ENCODE data around the gene TCF15.
"Not testable (repeated sequence)": the region's sequence is repeated elsewhere in the genome, so short reads cannot be mapped to it uniquely, and the experiment has no call there.

TCF15 gene

GRCh38 chr20:642013-642397 is 31.9 kb upstream of the TCF15 start:
- DNase-seq, result not testable (repeated sequence)

DNA sequence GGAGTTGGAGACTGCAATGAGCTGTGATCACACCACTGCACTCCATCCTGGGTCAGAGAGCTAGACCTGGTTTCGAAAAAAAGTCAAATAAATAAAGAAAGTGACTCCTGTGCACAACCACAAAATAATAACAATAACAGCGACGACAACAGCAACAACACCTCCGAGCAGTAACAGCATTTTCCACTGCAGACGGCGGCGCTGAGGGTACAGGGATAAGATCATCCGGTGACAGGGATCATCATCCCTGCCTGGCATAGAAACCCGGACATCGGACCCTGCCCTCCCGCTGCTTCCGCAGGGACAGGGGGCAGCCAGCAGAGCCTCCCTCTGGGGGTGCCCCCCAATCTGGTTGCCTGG is 31.4 kb upstream of the TCF15 start:
- no peak for DNase-seq

DNA sequence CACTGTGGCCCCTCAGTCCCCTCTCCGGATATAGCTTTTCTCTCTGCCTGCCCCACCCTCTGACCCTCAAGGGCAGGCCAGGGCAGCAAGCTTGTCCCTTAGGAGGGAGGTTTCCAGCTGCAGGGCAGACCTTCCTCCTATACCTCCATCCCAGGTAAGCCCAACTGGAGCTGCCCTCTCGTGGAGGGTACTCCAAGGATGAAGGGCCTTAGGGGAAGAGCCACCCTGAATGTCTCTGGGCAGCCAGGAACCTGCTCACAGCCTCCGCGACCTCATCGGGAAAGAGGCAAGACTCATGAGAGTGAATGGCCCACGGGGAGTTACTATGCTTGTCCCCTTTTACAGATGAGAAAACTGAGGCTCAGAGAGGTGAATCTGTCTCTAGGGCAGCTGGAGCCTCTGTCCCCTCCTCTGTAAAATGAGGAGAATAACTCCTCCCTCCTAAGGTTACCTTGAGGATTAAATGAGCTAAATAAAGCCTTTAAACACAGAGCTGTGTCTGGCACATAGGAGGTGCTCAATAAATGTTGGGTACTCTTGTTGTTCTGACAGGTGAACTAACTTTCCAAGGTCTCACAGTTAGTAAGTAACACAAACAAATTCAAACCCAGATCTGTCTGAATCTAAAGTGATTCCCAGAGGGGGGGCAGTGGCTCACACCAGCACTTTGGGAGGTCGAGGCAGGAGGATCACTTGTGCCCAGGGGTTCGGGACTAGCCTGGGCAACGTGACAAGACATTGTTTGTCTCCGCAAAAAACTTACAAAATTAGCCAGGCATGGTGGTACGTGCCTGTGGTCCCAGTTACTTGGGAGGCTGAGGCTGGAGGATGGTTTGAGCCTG is 30.8 kb upstream of the TCF15 start:
- no peak for DNase-seq

GRCh38 chr20:638579-638978 is 28.5 kb upstream of the TCF15 start:
- no peak for DNase-seq

- no peak for DNase-seq
Observed at GRCh38 chr20:637559-637958, 27.4 kb upstream of the TCF15 start.

DNA sequence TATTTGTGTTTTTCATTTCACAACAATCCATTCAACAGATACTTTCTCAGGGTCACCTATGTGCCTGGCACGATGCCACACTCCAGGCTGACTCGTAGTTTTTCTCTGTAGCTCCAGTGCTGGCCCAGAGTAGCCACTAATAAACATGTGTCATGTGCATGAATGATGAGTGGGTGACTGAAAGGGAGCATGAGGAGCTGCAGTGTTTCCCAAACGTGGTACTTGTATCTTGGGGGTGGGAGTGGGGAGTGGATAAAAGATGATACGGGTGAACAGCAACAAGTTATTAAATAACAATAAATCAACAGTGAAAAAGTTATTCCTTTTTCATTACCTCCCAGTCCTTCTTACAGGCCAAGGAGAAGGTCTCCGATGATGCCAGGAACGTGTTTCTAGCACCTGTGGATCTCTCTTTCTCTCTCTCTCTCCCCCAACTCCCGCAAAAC is 25.8 kb upstream of the TCF15 start:
- DNase-seq, result no peak

DNA sequence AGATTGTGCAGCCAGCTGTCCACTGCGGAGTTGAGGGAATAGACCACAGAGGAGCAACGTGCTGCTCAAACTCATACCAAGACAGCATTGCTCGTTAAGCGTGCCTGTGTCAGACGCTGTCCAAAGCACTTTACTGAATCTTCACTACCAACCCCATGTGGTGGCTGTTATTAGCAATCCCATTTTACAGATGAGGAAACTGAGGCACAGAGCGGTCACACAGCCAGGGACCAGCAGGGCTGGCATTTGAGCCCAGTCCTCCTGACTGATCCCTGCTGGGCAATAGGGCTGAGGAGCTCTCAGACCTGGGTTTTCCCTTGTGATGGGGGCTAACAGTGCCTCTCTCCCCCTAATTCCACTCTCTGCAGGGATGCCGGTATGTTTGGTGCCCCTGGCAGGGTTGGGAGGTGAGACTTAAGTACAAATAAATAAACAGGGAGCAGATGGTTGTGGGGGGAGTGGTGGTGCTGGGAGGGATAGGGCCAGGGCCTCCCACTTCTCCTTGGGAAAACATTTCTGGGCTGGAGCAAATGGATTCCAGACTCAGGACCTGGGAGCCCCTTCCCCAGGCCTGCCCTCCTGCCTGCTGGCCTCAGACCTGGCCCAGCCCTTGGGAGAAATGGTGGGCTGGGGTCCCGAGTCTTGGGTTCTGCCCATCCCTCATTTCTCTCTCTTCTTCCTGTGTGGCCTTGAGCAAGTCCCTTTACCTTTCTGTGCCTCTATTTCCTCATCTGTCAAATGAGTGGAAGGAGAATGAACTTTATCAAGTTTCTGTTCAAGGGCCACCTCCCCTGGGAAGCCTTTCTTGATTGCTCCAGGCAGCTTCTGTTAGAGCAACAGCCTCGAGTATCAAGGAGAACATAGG is 25.2 kb upstream of the TCF15 start:
- no peak for DNase-seq

DNA sequence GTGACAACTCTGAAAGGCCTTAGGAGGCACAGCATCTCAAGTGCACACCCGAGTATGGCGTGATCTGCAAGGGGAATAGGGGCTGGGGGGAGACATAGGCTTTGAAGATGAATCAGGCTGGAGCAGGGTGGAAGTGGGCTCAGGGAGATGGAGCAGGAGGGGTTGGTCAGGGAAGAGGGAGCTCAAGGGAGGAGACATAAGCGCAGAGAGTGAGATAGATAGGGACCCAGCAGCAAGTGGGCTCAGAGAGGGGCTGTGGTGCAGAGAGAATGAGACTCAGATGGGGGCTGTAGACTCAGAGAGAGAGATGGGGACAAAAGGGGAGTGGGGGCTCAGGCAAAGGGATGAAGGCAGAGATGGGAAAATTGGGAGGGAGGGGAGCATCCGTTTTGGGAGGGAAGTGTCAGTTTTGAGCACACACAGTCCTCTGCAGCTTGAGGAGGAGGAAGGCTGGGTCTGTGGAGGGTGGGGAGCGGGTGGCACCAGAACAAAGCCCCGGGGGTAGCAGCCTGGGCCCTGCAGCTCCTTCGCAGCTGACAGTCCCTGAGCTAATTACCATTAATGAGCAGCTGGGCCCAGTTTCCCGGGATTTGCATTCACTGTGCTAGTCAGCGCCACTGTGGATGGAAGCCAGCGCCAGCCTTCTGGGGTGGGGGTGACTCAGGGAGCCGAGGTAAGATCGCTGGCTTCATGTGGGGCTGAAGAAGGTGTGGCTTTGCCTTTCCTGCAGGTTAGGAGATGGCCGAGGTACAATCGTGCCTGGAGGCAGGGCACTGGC is 24.2 kb upstream of the TCF15 start:
- no peak for DNase-seq

GRCh38 chr20:631101-631500 is 21.0 kb upstream of the TCF15 start:
- DNase-seq, result no peak

DNA sequence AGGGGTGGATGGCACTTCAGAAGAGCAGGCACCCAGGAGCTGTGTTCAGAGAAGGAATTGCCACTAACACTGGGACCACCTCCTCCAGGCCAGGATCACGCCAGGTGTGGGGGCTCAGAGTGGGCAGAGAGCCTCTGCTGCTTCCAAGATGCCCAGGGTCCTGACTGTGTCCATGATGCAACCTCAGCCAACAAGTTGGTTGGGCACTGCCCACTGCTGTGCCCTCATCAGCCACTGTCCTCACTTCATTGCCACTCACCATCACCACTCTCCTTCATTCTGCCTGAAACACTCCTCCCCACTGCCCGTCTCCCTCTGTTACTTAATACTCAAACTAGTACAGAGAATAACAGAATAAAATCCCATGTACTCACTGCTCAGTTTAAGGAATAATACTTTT is 16.5 kb upstream of the TCF15 start:
- no peak for DNase-seq

GRCh38 chr20:625360-625932 is 15.3 kb upstream of the TCF15 start:
- no peak for DNase-seq

DNA sequence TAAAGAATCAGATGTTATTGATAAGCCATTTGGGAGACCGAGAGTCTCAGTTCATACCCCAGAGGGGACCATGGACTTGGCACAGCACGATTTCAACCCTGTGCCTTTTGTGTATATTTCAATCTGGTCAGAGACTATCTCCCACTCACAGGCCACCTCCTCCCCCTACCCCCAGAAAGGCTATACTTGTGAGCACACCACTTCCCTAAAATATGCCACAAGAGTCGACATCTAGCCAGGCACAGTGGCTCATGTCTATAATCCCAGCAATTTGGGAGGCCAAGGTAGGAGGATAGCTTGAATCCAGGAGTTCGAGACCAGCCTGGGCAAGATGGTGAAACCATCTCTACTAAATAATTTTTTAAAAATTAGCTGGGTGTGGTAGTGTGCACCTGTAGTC is 13.6 kb upstream of the TCF15 start:
- DNase-seq, result no peak

GRCh38 chr20:623021-623420 is 12.9 kb upstream of the TCF15 start:
- DNase-seq, result no peak

GRCh38 chr20:622161-622560 is 12.1 kb upstream of the TCF15 start:
- DNase-seq, result no peak

- peak; percentile 33 for DNase-seq
Observed at GRCh38 chr20:621125-621756, 11.1 kb upstream of the TCF15 start.

- DNase-seq, result no peak
Observed at GRCh38 chr20:620246-620645, 10.1 kb upstream of the TCF15 start.

DNA sequence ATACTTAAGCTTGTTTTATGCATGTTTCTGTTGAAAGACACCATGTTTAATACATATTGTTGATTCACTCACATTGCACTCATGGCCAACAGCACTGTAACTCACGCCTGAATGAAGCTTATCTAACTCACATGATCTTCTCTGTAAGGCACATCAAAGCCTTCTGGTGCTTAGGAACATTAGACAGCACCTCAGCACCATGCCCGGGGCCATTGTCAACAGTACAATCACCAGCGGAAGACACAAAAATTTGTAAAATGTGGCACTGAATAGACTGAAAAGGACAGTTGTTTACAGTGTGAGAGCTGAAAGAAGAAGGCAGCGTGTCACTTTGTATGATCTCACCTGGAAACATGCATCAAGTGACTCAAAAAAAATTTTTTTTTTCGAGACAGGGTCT is 8.9 kb upstream of the TCF15 start:
- DNase-seq, result no peak

- no peak for DNase-seq
Observed at GRCh38 chr20:617934-618690, 8.0 kb upstream of the TCF15 start.

GRCh38 chr20:615514-615913 is 5.4 kb upstream of the TCF15 start:
- DNase-seq, result no peak

DNA sequence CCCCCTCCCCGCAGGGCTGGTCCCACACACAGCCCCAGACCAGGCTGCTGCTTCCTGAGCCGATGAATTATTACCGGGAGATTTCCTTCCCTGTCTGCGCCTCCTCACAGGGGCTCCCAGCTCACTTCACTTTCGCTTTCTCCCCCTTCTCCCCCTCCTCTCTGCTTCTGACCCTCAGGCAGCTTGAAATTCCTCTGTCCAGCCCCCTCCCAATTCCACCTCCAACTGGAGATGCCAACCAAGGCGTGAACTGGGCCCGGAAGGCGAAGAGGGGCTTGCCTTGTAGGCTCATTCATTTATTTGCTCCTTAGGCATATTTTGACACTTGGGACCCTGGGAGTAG is 1.7 kb upstream of the TCF15 start:
- DNase-seq, result no peak

DNA sequence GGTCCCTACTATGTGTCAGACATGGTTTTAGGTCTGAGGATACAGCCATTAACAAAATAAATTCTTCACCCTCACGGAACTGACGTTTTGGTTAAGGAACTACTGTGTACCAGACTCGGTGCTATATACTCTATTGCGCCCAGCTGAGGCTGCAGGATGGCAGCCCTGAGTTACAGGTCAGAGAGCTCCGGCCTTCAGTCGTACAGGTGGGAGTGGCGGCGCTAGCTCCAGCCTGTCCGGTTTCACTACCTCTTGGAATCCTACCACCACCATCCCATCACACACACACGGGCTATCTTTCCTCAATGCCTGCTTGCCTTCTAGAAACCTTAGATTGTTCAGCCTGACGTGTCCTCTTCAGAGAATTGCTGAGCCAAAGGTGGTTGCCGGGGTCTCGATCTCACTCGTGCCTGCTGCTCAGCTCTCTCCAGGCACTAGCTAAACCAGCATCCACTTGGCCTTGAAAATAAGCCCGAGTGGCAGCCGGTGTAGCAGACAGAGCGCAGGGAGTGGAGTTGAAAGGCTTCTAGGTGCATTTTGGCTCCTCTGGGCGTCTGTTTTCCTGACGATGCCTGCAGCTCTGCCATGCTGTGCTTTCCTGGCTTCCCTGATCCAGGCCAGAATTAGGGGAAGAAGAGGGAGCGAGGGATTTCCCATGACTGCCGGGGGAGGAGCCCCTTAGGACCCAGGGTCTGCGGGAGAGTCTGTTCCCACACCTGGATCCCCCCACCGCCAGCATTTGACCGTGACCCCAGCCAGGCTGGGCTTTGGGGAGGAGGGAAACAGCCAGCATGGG is 1.1 kb upstream of the TCF15 start:
- DNase-seq, result no peak

All from fibroblast of skin of abdomen (primary cell).